GM18870 (cell line): ENCODE results near the gene HTRA1.

Source experiments
- ATAC-seq: cut with Tn5 transposase; IDR thresholded peaks from one replicate; pipeline ENCODE4 v1.9.1; 2021; ENCODE audit warnings: moderate library complexity; ENCODE audit not compliant: unreplicated experiment

HTRA1 gene

GRCh38 chr10:122454603-122455080 lies 6.7 kb upstream of the HTRA1 start, which contains the start of gene ARMS2:
Gene ARMS2 (plus strand): TSS chr10:122454653. CDS start chr10:122454728, 75 bp downstream.
- no peak for ATAC-seq

GRCh38 chr10:122455376-122456079 lies 5.8 kb upstream of the HTRA1 start:
- no peak for ATAC-seq

- ATAC-seq = no peak
Measured at GRCh38 chr10:122457934-122458333, 3.4 kb upstream of the HTRA1 start.

- ATAC-seq = no peak
Measured at GRCh38 chr10:122458693-122459092, 2.7 kb upstream of the HTRA1 start.

GRCh38 chr10:122459561-122460273 lies 1.6 kb upstream of the HTRA1 start:
- no peak for ATAC-seq

GRCh38 chr10:122460891-122461293 lies 461 bp upstream of the HTRA1 start:
- no peak for ATAC-seq

- ATAC-seq = no peak
Measured at GRCh38 chr10:122461729-122462532, 578 bp downstream of the HTRA1 start.

GRCh38 chr10:122462533-122463465 lies 1.4 kb downstream of the HTRA1 start:
- ATAC-seq = no peak

GRCh38 chr10:122463466-122464249 lies 2.3 kb downstream of the HTRA1 start:
- ATAC-seq = no peak

GRCh38 chr10:122464250-122464510 lies 2.8 kb downstream of the HTRA1 start:
- no peak for ATAC-seq

- ATAC-seq = no peak
Measured at GRCh38 chr10:122464586-122464985, 3.2 kb downstream of the HTRA1 start.

- no peak for ATAC-seq
Measured at GRCh38 chr10:122465401-122466040, 4.2 kb downstream of the HTRA1 start.

GRCh38 chr10:122466951-122467381 lies 5.6 kb downstream of the HTRA1 start:
- ATAC-seq = no peak

- no peak for ATAC-seq
Measured at GRCh38 chr10:122467701-122468100, 6.3 kb downstream of the HTRA1 start.

- no peak for ATAC-seq
Measured at GRCh38 chr10:122468307-122468925, 7.1 kb downstream of the HTRA1 start.

- ATAC-seq = no peak
Measured at GRCh38 chr10:122468926-122469781, 7.8 kb downstream of the HTRA1 start.

- no peak for ATAC-seq
Measured at GRCh38 chr10:122469848-122470247, 8.5 kb downstream of the HTRA1 start.
